GM18858 (cell line): ENCODE measurements around the gene AGTPBP1.
"Not testable (repeated sequence)": the region's sequence is repeated elsewhere in the genome, so short reads cannot be mapped to it uniquely, and the experiment has no call there.

Experiments
- ATAC-seq: cut with Tn5 transposase; IDR thresholded peaks from one replicate; pipeline ENCODE4 v1.9.1; 2021; ENCODE audit not compliant: unreplicated experiment

AGTPBP1 gene

GRCh38 chr9:85717818-85718217 lies 23.9 kb downstream of the AGTPBP1 start:
- ATAC-seq, result not testable (repeated sequence)

GRCh38 chr9:85717220-85717619 lies 24.5 kb downstream of the AGTPBP1 start:
- no peak for ATAC-seq

- ATAC-seq, result peak; percentile 49
Observed at GRCh38 chr9:85716031-85716877, 25.5 kb downstream of the AGTPBP1 start.

- peak; percentile 52 for ATAC-seq
Observed at GRCh38 chr9:85715587-85715986, 26.2 kb downstream of the AGTPBP1 start.

GRCh38 chr9:85713897-85714296 lies 27.9 kb downstream of the AGTPBP1 start:
- no peak for ATAC-seq

- ATAC-seq, result no peak
Observed at GRCh38 chr9:85704744-85705143, 37.0 kb downstream of the AGTPBP1 start.

GRCh38 chr9:85703398-85703797 lies 38.4 kb downstream of the AGTPBP1 start:
- no peak for ATAC-seq

- ATAC-seq, result no peak
Observed at GRCh38 chr9:85702726-85703289, 38.9 kb downstream of the AGTPBP1 start.

GRCh38 chr9:85702191-85702590 lies 39.6 kb downstream of the AGTPBP1 start:
- ATAC-seq, result no peak

- ATAC-seq, result no peak
Observed at GRCh38 chr9:85700330-85700729, 41.4 kb downstream of the AGTPBP1 start.

GRCh38 chr9:85688361-85688760 lies 53.4 kb downstream of the AGTPBP1 start:
- ATAC-seq, result no peak

- ATAC-seq, result no peak
Observed at GRCh38 chr9:85685081-85685480, 56.7 kb downstream of the AGTPBP1 start.

- ATAC-seq, result no peak
Observed at GRCh38 chr9:85676790-85677189, 65.0 kb downstream of the AGTPBP1 start.

GRCh38 chr9:85667374-85667773 lies 74.4 kb downstream of the AGTPBP1 start:
- ATAC-seq, result no peak

GRCh38 chr9:85666086-85666485 lies 75.7 kb downstream of the AGTPBP1 start:
- no peak for ATAC-seq

- ATAC-seq, result no peak
Observed at GRCh38 chr9:85662573-85662972, 79.2 kb downstream of the AGTPBP1 start.

- no peak for ATAC-seq
Observed at GRCh38 chr9:85658716-85659115, 83.0 kb downstream of the AGTPBP1 start.

GRCh38 chr9:85653153-85653552 lies 88.6 kb downstream of the AGTPBP1 start:
- no peak for ATAC-seq

GRCh38 chr9:85647571-85647970 lies 94.2 kb downstream of the AGTPBP1 start:
- ATAC-seq, result peak; percentile 95

GRCh38 chr9:85645909-85646627 lies 95.7 kb downstream of the AGTPBP1 start:
- ATAC-seq, result no peak

GRCh38 chr9:85640425-85640824 lies 101.3 kb downstream of the AGTPBP1 start:
- no peak for ATAC-seq

- ATAC-seq, result no peak
Observed at GRCh38 chr9:85639675-85640186, 102.0 kb downstream of the AGTPBP1 start.
